Duodenal mucosa (tissue), 2 donors: ENCODE measurements around the gene DGUOK.
A peak's percentile ranks its signal among the peaks of the same experiment; 100 is the strongest.

Experiments
- H3K27ac ChIP-seq: one replicate; pipeline ENCODE4 v1.7.0; 2013; ENCODE audit warnings: low read depth, low read length
- H3K27me3 ChIP-seq, 2 donors: one replicate each; pipeline ENCODE4 v1.7.0; 2013; ENCODE audit warnings: low read length in 2 of 2, control low read depth in 1 of 2; ENCODE audit not compliant: insufficient read depth in 2 of 2, control insufficient read depth in 1 of 2
- H3K36me3 ChIP-seq, 2 donors: one replicate each; pipeline ENCODE4 v1.7.0; 2013; ENCODE audit warnings: low read length in 2 of 2, control low read depth in 1 of 2; ENCODE audit not compliant: insufficient read depth in 2 of 2, control insufficient read depth in 1 of 2
- H3K4me1 ChIP-seq, 2 donors: one replicate each; pipeline ENCODE4 v1.7.0; 2013; ENCODE audit warnings: low read length in 2 of 2, control low read depth in 1 of 2; ENCODE audit not compliant: insufficient read depth in 2 of 2, control insufficient read depth in 1 of 2
- H3K4me3 ChIP-seq, 2 donors: one replicate each; pipeline ENCODE4 v1.7.0; 2013; ENCODE audit warnings: low read length in 2 of 2, low read depth in 1 of 2
- H3K9ac ChIP-seq, 2 donors: one replicate each; pipeline ENCODE4 v1.7.0; 2013; ENCODE audit warnings: low read length in 2 of 2, low read depth in 1 of 2
- H3K9me3 ChIP-seq, 2 donors: one replicate each; pipeline ENCODE4 v1.7.0; 2013; ENCODE audit warnings: low read length in 2 of 2, control low read depth in 1 of 2; ENCODE audit not compliant: control insufficient read depth in 1 of 2

The DGUOK gene

DNA sequence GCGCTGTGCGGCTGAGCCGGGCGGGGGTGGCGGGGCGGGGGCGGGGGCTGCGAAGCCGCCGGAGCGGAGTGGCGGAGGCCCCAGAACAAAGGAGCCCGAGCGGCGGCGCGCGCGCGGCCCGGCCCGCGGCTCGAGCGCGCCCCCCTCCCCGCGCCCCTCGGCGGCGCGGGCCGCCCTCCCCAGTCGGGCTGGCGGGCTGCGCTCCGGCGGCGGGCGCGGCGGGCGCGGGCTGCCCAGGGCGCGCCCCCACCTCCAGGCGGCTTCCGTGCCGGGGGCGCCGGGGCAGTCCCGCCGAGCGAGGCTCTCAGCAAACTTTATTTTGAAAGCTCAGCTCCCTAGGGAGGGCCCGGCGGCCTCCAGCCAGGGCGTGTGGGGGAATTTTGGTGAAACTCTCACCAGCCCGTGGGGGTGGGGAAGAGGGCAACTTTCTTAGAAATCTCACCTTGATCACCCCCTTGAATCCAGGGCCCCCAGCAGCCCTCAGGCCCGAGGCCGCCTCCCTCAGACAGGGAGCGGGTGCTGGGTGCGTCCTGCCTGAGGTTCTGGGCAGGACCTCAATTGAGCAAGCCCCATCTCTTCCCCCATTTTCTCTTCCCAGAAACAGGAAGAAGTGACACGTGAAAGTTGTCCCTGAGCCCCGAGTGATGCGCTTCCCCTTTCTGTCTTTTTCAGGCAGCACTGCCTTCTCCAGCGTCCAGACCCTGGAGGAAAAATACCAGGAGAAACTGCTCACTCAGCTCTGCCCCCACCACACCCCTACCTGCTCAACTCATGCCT is 58.8 kb downstream of the DGUOK start:
- Histone ChIP-seq H3K9ac (peak overlapping the region; percentile 33 to 58), H3K9me3 (no peaks in the 10 kb centered on the region), H3K4me3 (peak overlapping the region; percentile 72 to 75), H3K36me3 (peaks cover 3 to 6% of the 10 kb centered on the region in 2 donors), H3K27me3 (no peaks in the 10 kb centered on the region), H3K27ac (peak overlapping the region; percentile 50), H3K4me1 (peaks cover 66 to 69% of the 10 kb centered on the region in 2 donors)

DNA sequence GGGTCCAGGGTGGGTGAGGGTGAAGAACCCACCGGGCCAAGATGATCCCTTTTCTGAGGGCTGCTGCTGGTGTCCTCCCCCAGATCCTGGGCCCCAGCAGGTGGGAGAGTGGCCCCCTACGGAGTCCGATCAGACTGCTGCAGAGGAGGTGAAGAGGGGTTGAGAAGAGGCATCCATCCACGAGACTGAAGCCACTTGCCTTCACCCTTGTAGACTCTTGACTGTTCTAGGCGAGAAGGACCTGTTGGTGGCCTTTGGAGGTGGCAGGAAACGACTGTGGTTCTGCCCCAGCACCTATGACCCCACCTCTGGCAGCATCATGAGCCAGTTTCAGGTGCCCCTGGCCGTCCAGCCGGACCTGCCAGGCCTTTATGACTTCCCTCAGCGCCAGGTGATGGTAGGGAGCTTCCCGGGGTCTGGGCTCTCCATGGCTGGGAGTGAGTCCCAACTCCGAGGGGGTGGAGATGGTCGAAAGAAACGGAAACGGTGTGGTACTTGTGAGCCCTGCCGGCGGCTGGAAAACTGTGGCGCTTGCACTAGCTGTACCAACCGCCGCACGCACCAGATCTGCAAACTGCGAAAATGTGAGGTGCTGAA is 59.5 kb downstream of the DGUOK start:
- Histone ChIP-seq H3K36me3 (peaks cover 5 to 6% of the 10 kb centered on the region in 2 donors), H3K27me3 (no peaks in the 10 kb centered on the region), H3K4me1 (peaks cover 59 to 62% of the 10 kb centered on the region in 2 donors), H3K9ac (peak overlapping the region; percentile 33 to 58), H3K9me3 (no peaks in the 10 kb centered on the region), H3K27ac (no peak overlapping the region), H3K4me3 (peak overlapping the region; percentile 72 to 75)

DNA sequence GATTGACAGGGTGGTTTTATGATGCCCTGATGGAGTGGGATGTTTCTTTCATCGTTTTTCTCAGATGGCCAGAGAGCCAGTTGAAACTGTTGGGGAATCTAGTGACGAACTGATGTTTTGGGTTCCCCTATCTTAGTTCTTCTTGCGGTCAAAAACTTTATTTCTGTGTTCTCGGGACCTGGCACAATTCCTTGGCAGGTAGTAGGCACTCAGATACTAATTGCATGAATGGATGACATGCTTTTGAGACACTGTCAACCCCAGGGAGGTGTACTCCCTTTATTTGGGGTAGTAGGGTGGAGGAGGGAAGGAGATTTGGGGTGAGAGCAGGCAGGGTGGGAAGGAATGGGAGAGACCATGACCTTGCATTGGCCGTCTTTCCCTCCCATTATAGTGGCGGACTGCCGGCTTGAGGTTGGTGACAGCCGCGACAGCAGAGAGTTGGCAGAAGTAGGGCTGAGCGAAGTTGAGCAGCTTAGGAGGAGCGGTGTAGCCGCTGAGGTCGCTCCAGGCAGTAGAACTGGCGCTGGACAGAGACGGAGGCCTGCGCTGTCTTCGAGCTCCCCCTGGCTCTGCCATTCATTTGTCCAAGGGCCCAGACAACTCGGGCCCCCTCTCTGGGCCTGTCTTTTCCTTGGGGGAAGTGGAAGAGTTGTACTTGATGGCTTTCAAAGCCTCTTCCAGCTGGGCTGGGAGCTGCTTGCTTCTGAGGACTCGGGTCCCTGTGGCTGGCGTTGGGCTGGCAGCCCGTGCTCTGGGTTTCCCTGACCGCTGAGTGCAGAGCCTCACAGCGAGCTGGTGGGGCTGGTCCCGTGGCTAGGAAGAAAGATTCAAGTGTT is 60.6 kb downstream of the DGUOK start:
- Histone ChIP-seq H3K27me3 (no peaks in the 10 kb centered on the region), H3K4me1 (peaks cover 47 to 51% of the 10 kb centered on the region in 2 donors), H3K9me3 (no peaks in the 10 kb centered on the region), H3K27ac (no peak overlapping the region), H3K4me3 (peak overlapping the region; percentile 66 to 75), H3K9ac (peak overlapping the region; percentile 49 to 61), H3K36me3 (peaks cover 5 to 6% of the 10 kb centered on the region in 2 donors)

DNA sequence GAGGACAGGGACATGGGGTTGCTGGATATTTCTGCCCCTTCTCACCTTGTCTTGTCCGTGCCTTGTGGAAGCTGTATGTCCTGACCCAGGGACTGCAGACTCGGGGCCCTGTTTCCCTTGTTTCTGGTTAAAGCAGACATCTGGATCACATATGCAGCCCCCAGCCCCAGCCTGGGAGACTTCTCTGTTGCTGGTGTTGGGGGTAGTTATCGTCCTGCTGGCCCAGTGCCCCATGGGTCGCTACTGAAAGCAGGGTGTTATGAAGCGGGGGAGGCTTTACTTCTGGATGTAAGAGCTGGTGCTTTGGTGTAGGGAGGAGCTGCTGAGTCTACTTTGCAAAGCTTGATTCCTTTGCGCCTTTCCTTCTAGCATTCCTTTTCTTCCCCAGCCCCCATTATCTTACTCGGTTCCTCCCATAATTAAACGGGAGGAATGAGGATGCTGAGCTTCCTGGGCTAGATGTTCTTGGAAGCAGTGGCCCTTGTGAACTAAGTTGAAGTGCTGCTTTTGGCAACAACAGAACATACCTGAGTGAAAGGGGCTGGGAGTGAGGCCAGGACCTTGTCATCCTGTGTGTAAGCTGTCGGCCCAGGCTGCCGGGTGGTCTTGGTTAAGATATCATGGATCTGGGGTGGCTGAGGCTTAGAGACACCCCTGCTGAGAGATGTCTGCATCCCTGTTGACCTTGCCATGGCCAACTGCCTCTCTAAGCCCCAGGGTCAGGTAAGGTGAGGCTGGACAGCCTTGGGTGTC is 61.4 kb downstream of the DGUOK start:
- peaks cover 5 to 6% of the 10 kb centered on the region in 2 donors for H3K36me3 ChIP-seq
- H3K4me3 ChIP-seq, result peak overlapping the region; percentile 66 to 75
- H3K4me1 ChIP-seq, result peaks cover 41 to 43% of the 10 kb centered on the region in 2 donors
- no peaks in the 10 kb centered on the region for H3K27me3 ChIP-seq
- H3K27ac ChIP-seq, result no peak overlapping the region
- H3K9ac ChIP-seq, result peak overlapping the region; percentile 49 to 61
- H3K9me3 ChIP-seq, result no peaks in the 10 kb centered on the region

DNA sequence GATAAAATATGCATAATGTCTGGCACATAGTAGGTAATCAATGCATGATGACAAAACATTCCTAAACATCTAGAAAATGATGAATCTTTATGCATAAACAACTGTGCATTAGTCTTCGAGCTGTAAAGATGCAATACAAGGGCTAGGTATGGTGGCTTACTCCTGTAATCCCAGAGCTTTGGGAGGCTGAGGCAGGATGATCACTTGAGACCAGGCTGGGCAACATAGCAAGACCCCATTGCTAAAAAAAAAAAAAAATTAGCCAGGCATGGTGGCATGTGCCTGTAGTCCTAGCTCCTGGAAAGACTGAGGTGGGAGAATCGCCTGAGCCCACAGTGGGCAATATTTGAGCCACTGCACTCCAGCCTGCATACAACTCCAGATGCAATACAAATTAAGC is 63.3 kb downstream of the DGUOK start:
- Histone ChIP-seq H3K4me3 (no peak overlapping the region), H3K36me3 (peaks cover 5 to 6% of the 10 kb centered on the region in 2 donors), H3K9me3 (no peaks in the 10 kb centered on the region), H3K27ac (no peak overlapping the region), H3K27me3 (no peaks in the 10 kb centered on the region), H3K4me1 (peaks cover 37% of the 10 kb centered on the region in 2 donors), H3K9ac (no peak overlapping the region)

DNA sequence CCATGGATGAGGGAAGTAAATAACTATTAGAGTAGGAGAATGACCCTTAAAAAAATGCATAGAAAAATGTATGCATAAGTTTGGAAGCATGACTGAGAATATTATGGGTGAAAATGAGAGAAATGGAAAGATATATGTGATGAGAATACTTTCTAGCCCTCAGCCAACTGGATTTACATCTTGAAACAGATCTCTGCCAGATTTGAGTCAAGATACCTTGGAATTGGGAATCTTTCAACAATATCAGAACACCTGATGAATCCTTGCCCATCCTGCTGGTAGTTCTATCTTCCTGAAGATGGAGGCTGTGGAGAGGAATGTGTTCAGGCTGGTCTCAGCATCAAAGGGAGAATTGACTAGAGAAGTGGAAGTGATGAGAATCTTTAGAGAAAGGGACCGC is 63.9 kb downstream of the DGUOK start:
- peaks cover 37% of the 10 kb centered on the region in 2 donors for H3K4me1 ChIP-seq
- H3K9me3 ChIP-seq, result no peaks in the 10 kb centered on the region
- peaks cover 5 to 6% of the 10 kb centered on the region in 2 donors for H3K36me3 ChIP-seq
- H3K27ac ChIP-seq, result no peak overlapping the region
- no peaks in the 10 kb centered on the region for H3K27me3 ChIP-seq
- no peak overlapping the region for H3K9ac ChIP-seq
- H3K4me3 ChIP-seq, result no peak overlapping the region

DNA sequence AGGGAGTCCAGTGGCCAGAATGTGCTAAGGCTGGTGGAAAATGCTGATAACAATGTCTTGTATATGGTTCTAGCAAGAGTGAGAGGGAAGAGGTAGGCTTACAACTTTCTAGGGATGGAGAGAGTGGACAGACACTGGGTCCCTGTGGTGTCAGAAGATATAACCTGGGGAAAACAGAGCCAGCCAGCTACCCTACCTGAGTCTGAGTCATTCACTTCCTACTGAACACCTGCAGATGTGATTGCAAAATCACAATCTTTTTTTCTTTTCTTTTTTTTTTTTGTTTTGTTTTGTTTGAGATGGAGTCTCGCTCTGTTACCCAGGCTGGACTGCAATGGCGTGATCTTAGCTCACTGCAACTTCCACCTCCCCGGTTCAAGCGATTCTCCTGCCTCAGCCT is 65.4 kb downstream of the DGUOK start:
- peaks cover 5 to 6% of the 10 kb centered on the region in 2 donors for H3K36me3 ChIP-seq
- H3K9ac ChIP-seq, result no peak overlapping the region
- no peak overlapping the region for H3K4me3 ChIP-seq
- H3K27me3 ChIP-seq, result no peaks in the 10 kb centered on the region
- H3K4me1 ChIP-seq, result peaks cover 23 to 24% of the 10 kb centered on the region in 2 donors
- H3K27ac ChIP-seq, result no peak overlapping the region
- H3K9me3 ChIP-seq, result no peaks in the 10 kb centered on the region

DNA sequence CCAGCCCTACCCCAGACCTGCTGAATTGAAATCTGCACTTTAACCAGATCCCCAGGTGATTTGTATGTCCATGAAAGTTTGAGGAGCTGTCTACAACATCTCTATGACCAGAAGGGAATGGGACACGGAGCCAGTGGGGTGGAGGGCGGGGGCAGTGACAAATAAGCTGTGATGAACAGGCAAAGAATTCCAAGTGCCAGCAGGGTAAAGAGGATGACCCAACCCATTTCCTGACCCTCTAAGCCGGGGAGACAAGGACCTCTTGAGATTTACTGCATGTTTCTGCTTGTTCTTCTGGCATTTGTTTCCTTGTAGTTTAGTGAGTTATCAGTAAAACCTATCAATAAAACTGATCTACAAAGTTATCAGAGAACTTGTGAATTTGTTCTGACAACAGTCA is 66.7 kb downstream of the DGUOK start:
- H3K27ac ChIP-seq, result no peak overlapping the region
- no peak overlapping the region for H3K4me3 ChIP-seq
- H3K9ac ChIP-seq, result no peak overlapping the region
- H3K36me3 ChIP-seq, result peaks cover 5 to 8% of the 10 kb centered on the region in 2 donors
- H3K9me3 ChIP-seq, result no peaks in the 10 kb centered on the region
- no peaks in the 10 kb centered on the region for H3K27me3 ChIP-seq
- peaks cover 12% of the 10 kb centered on the region in 2 donors for H3K4me1 ChIP-seq

DNA sequence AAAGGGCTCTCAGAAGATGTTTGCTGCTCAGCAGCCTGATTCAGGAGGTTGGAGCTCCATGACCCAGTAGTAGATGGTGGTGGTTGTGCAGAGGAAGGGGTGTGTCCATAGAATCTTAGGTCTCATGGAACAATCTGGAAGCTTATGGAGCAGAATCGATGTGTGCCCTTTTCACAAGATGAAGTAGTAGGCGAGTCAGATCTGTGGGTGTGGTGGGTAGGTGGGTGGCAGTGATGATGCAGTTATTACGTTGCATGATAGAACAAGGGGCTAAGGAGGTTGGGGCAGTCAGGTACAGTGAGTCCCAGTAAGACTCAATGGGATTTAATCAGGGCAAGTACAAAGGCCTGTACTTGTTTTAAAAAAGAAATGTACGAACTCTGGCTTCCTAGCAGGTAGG is 67.1 kb downstream of the DGUOK start:
- Histone ChIP-seq H3K9ac (no peak overlapping the region), H3K4me3 (no peak overlapping the region), H3K4me1 (peaks cover 8 to 9% of the 10 kb centered on the region in 2 donors), H3K36me3 (peaks cover 7 to 10% of the 10 kb centered on the region in 2 donors), H3K9me3 (no peaks in the 10 kb centered on the region), H3K27ac (no peak overlapping the region), H3K27me3 (no peaks in the 10 kb centered on the region)
